Measurements from ENCODE around the gene LAMB2.

Gene LAMB2

DNA sequence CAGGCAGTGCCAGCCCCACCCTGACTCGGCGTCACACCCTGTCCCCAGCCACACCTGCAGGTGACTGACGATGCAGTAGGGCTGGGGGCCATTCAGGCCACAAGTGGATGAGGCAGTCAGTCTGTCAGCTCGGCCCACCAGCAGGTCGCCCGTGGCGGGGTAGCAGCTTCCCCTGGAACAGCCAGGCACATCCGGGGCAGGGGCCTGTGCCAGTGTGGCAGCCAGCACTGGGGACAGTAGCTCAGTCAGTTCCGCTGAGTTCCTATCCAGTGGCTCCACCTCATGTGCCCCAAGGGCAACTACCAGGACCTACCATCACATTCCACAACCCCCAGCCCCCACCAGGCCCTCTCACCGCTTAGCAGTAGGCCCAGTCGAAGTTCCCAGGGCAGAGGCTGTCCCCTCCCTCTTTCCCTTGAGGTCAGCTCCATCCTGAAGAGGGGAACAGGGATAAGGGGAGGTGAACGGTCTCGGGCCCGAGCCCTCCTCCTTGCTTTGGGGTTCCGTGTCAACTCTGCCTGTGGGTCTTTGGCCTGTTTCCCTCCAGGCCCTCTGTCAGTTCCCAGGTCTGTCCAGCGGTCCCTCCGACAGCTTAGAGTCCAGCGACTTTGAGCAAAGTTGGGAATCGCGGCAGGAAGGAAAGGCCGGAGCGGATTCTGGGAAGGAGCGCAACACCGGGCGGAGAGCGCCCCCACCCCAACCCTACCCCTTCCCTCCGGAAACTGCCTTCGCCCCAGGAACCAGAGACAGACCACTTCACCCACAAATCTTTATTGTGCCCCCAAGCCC is at the start of gene LAMB2:
LAMB2 (minus strand) TSS at position 614 of the 789 bp plus-strand sequence; CDS start at position 431, 183 bp downstream.
- DNase-seq = no peak
- in situ Hi-C loops (cut with MboI; ENCODE audit: low pct_unique_long_range_greater_than_20kb, low sequenced_read_pairs) = no loop called here

DNA sequence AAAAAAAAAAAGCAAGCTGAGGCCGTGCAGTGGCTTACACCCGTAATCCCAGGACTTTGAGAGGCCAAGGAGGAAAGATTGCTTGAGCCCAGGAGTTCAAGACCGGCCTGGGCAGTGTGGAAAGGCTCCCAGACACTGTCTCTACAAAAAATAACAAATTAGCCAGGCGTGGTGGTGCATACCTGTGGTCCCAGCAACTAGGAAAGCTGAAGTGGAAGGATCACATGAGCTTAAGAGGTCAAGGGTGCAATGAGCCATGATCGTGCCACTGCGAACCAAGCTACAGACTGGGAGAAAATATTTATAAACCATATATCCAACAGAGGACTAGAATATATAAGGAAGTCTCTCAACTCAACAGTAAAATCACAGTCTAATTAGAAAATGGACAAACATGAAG is 48.5 kb upstream of the LAMB2 start:
- in situ Hi-C loops (cut with MboI; ENCODE audit: low pct_unique_long_range_greater_than_20kb, low sequenced_read_pairs) = no loop called here

GRCh38 chr3:49180116-49180515 is 47.3 kb upstream of the LAMB2 start:
- in situ Hi-C loops (cut with MboI; ENCODE audit: low pct_unique_long_range_greater_than_20kb, low sequenced_read_pairs) = no loop called here
- DNase-seq = no peak

More for the DNA sequence above, 48.5 kb upstream of the LAMB2 start:
- DNase-seq = no peak

GRCh38 chr3:49177073-49177472 is 44.2 kb upstream of the LAMB2 start:
- in situ Hi-C loops (cut with MboI; ENCODE audit: low pct_unique_long_range_greater_than_20kb, low sequenced_read_pairs) = no loop called here
- no peak for DNase-seq

- no peak for DNase-seq
- in situ Hi-C loops (cut with MboI; ENCODE audit: low pct_unique_long_range_greater_than_20kb, low sequenced_read_pairs) = no loop called here
Measured at GRCh38 chr3:49175530-49175929, 42.7 kb upstream of the LAMB2 start.

GRCh38 chr3:49174397-49174985 is 41.6 kb upstream of the LAMB2 start:
- no peak for DNase-seq
- in situ Hi-C loops (cut with MboI; ENCODE audit: low pct_unique_long_range_greater_than_20kb, low sequenced_read_pairs) = no loop called here

DNA sequence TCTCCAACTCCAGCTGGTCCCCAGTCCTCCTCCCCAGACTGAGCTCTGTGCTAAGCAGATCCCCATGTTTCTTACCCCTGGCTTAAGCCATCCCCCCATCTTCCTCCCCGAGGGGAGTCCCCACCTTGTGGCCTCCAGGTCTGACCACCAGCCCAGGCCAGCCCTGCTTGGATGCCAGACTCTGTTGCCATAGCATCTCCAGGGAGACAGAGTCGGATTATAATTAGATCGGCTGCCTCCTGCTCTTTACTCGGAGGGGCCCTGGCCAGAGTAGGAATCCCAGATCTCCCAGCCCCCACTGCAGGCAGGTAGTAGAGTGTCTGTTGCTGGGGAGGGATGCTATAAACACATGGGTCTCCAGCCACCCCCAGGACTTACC is 40.9 kb upstream of the LAMB2 start:
- DNase-seq = no peak
- in situ Hi-C loops (cut with MboI; ENCODE audit: low pct_unique_long_range_greater_than_20kb, low sequenced_read_pairs) = no loop called here

DNA sequence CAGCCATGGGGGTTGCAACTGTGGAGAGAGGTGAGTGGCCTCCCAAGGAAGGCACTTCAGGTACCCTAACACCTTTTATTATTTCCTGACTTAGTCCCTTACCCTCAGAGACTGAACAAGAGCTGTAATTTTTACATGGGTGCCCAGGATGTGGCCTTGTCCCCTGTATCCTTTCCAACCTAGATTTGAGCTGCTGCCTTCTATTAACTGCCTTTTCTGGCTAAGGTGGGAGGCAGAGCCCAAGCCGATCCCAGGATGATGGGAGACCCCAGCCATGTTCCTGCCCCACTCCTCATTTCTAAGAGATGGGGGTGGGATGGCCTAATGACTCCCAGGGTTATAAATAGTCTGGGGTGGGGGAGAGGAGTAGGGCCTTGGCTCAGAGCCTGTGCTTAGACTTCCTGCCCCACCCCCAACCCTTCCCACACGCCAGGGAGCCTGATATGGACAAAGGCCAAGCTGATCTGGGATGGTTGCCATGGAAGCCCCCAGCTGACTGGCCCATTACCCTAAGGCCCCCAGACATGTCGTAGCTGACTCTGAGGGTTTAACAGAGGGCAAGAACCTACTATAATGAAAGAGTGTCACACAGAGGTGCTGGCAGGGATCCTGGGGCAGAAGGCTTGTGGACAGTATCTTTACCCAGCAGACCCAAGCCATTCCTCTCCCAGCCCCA is 40.4 kb upstream of the LAMB2 start:
- in situ Hi-C loops (cut with MboI; ENCODE audit: low pct_unique_long_range_greater_than_20kb, low sequenced_read_pairs) = no loop called here
- DNase-seq = no peak

DNA sequence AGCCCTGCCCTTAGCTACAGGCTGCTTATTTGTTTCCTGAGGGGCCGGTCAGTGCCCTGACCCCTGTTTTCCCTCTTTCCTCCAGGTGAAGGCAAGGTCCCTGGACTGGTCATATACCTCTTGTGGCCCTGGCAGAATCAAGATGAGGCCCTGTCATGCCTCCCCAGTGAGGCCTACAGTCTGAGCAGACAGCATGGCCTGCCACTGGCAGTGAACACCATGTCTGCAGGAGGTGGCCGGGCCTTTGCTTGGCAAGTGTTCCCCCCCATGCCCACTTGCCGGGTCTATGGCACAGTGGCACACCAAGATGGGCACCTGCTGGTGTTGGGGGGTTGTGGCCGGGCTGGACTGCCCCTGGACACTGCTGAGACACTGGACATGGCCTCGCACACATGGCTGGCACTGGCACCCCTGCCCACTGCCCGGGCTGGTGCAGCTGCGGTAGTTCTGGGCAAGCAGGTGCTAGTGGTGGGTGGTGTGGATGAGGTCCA is 39.7 kb upstream of the LAMB2 start:
- in situ Hi-C loops (cut with MboI; ENCODE audit: low pct_unique_long_range_greater_than_20kb, low sequenced_read_pairs) = no loop called here
- no peak for DNase-seq

DNA sequence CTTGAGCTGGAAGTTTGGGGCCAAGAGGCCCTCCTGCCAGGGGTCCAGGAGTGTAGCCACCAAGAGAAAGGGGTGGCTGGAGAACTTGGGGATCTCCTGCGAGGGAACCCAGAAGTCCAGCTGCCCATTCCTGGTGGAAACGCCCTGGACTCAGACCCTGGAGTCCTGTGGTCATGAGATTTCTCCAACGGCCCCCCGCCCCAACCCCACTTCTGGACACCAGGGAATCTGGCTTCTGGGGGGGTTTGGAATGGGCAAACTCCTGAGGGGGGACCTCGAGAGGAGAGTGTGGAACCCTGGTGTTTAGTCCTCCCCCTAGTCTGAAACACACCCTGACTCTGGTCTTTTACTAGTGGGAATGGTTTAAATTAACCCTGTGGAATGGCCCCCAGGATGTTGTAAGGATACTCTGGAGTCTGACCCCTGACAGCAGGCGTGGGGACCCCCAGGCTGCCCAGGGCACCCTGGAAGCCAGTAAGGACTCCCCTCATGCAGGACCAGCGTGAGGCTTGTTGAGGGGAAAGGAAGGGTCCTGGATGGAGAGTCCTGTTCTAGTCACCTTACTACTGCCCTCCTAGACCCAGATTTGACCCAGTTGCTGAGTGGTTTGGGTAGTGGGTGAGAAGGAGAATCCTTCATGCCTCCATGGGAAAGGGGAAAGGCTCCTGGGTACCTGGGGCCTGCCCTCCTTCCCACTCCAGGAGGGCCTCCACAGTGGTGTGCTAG is 39.1 kb upstream of the LAMB2 start:
- in situ Hi-C loops (cut with MboI; ENCODE audit: low pct_unique_long_range_greater_than_20kb, low sequenced_read_pairs) = no loop called here
- no peak for DNase-seq

GRCh38 chr3:49171119-49171774 is 38.4 kb upstream of the LAMB2 start, which contains the start of gene KLHDC8B:
KLHDC8B (plus strand) TSS chr3:49171598; CDS start chr3:49172770, 1,172 bp downstream.
- in situ Hi-C loops (cut with MboI; ENCODE audit: low pct_unique_long_range_greater_than_20kb, low sequenced_read_pairs) = no loop called here
- DNase-seq = peak; percentile 90

DNA sequence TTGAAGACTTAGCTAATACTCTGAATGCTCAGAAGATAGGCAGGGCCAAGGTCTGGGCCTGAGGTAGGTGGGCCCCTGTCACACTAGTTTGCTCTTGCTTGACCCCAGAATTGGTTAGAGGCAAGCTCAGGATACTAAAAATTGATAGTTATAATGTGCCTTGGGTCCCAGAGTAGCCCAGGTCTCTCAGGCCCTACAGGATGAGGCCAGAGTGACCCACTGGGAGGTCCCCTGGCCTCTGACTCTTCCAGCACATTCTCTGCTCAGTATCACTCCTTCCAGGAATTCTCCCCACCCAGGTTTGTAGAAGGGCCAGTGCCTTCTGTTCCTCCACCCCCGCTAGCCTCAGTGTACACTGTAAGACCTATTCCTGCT is 37.9 kb upstream of the LAMB2 start:
- in situ Hi-C loops (cut with MboI; ENCODE audit: low pct_unique_long_range_greater_than_20kb, low sequenced_read_pairs) = no loop called here
- no peak for DNase-seq

GRCh38 chr3:49166752-49167556 is 34.1 kb upstream of the LAMB2 start:
- DNase-seq = no peak
- in situ Hi-C loops (cut with MboI; ENCODE audit: low pct_unique_long_range_greater_than_20kb, low sequenced_read_pairs) = no loop called here

GRCh38 chr3:49165771-49166751 is 33.2 kb upstream of the LAMB2 start, which contains the start of gene CCDC71:
CCDC71 (minus strand) TSS chr3:49166331; CDS start chr3:49164208, 2,123 bp downstream.
- in situ Hi-C loops (cut with MboI; ENCODE audit: low pct_unique_long_range_greater_than_20kb, low sequenced_read_pairs) = no loop called here
- DNase-seq = peak; percentile 87

DNA sequence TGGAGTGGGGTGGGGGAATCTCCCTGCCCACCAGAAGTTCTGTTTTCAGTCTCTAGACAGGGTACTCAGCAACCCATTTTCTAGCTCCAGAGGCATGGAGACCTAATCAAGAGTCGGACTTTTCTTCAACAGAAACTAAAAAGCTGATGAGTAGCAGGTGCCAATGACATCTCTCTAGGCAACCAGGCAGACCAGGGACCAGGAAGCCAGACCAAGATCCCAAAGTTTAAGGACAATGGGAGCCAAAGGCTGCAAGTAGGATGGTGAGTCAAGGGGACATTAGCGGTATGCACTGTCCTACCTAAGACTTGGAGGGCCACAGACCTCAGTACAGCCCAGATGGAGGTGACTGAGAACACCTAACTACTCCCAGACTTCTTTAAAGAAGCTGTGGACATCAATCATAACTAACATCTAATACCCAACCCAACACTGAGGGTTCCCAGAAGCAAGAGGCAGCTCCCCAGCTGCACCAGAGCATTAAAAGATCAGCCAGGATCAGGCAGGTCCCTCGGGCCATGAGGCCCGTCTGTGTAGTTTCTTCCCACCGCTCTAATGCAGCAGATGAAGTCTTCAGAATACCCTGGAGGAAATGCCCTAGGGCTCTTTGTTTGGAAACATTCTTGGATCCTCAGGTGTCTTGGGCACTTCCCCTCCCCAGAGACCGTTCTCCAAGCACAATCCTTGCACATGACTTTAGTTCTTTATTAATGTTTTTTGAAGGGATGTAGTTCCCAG is 32.3 kb upstream of the LAMB2 start:
- in situ Hi-C loops (cut with MboI; ENCODE audit: low pct_unique_long_range_greater_than_20kb, low sequenced_read_pairs) = no loop called here
- DNase-seq = no peak

DNA sequence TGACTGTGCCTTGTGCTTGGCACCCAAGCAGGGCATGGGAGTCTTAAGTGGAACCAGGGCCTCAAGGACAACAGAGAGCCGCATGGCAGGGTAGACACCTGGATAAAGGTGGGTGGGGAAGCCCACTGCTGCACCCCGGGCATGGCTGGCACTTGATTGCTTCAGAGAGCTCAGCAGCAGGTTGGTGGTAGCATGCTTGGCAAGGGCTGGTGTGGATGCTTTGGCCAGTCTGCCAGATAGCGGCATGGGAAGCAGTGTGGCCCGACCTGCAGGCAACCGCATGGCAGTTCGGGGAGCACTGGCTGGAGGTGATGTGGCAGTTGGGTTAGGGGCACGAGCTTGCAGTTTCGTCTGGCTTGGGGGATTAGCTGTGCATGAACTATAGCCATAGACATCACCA is 30.8 kb upstream of the LAMB2 start:
- in situ Hi-C loops (cut with MboI; ENCODE audit: low pct_unique_long_range_greater_than_20kb, low sequenced_read_pairs) = no loop called here
- no peak for DNase-seq

All from KBM-7 (cell line).